ENCODE results near the gene C10orf120. TPM values are rescaled to one million over a fixed set of nuclear protein-coding genes. Genes with fewer than 3 reads are reported as not detected.

Gene C10orf120
- total and polyA plus RNA-seq, 10 donors, result not detected

- Histone ChIP-seq H3K4me1 (no peaks in the 10 kb centered on the region), H3K9me3 (no peaks in the 10 kb centered on the region), H3K27ac (no peak overlapping the region), H3K36me3 (no peaks in the 10 kb centered on the region), H3K4me3 (no peak overlapping the region), H3K27me3 (replicated peaks in 1 of 7) (peaks cover 0 to 12% (median 0%) of the 10 kb centered on the region in 7 donors)
- intact Hi-C loops (cut with DNase I; ENCODE audit: low total_unique reads), result no loop called here
- 80 to 91% (median 90%) methylated on average over 2 of the region's 2 CpGs for WGBS, 5 donors
- TF ChIP-seq POLR2AphosphoS5 (IDR thresholded peaks at IDR 0.05) (no peak), POLR2A (IDR thresholded peaks at IDR 0.05) (no peak), CTCF (IDR thresholded peaks at IDR 0.05 in 8 of 11, conservative IDR thresholded peaks at IDR 0.05 in 3 of 11) (no peak)
- no peak for DNase-seq
These were observed 41.0 kb upstream of the C10orf120 start for GRCh38 chr10:122740640-122741039.

- no peak overlapping the region for H3K4me3 ChIP-seq
- no peak for DNase-seq
- H3K9me3 ChIP-seq, result no peaks in the 10 kb centered on the region
- 92 to 96% (median 95%) methylated on average over 2 of the region's 2 CpGs for WGBS, 5 donors
- H3K36me3 ChIP-seq, result no peaks in the 10 kb centered on the region
- intact Hi-C loops (cut with DNase I; ENCODE audit: low total_unique reads), result no loop called here
- no peaks in the 10 kb centered on the region for H3K4me1 ChIP-seq
- H3K27ac ChIP-seq, result no peak overlapping the region
- H3K27me3 ChIP-seq (replicated peaks in 1 of 7), result peaks cover 0 to 3% (median 0%) of the 10 kb centered on the region in 7 donors
- no peak for TF ChIP-seq POLR2AphosphoS5 (IDR thresholded peaks at IDR 0.05)
- TF ChIP-seq CTCF (IDR thresholded peaks at IDR 0.05 in 8 of 11, conservative IDR thresholded peaks at IDR 0.05 in 3 of 11), result no peak
- TF ChIP-seq POLR2A (IDR thresholded peaks at IDR 0.05), result no peak
These were observed 38.4 kb upstream of the C10orf120 start for GRCh38 chr10:122738031-122738430.

- TF ChIP-seq POLR2A (IDR thresholded peaks at IDR 0.05) (no peak), POLR2AphosphoS5 (IDR thresholded peaks at IDR 0.05) (no peak), CTCF (IDR thresholded peaks at IDR 0.05 in 8 of 11, conservative IDR thresholded peaks at IDR 0.05 in 3 of 11) (no peak)
- no peak for DNase-seq
- H3K4me3 ChIP-seq, result no peak overlapping the region
- WGBS, 5 donors, result 83 to 92% (median 85%) methylated on average over 13 of the region's 13 CpGs
- no peak overlapping the region for H3K27ac ChIP-seq
- intact Hi-C loops (cut with DNase I; ENCODE audit: low total_unique reads), result no loop called here
- H3K36me3 ChIP-seq, result no peaks in the 10 kb centered on the region
- H3K4me1 ChIP-seq, result no peaks in the 10 kb centered on the region
- H3K9me3 ChIP-seq, result no peaks in the 10 kb centered on the region
- H3K27me3 ChIP-seq (replicated peaks in 1 of 7), result peaks cover 0 to 22% (median 2%) of the 10 kb centered on the region in 7 donors
These were observed 34.5 kb upstream of the C10orf120 start for GRCh38 chr10:122733931-122734665.

- H3K4me3 ChIP-seq, result no peak overlapping the region
- intact Hi-C loops (cut with DNase I; ENCODE audit: low total_unique reads), result no loop called here
- H3K27ac ChIP-seq, result no peak overlapping the region
- H3K9me3 ChIP-seq, result no peaks in the 10 kb centered on the region
- H3K4me1 ChIP-seq, result no peaks in the 10 kb centered on the region
- no peaks in the 10 kb centered on the region for H3K36me3 ChIP-seq
- WGBS, 5 donors, result 52 to 69% (median 56%) methylated on average over 2 of the region's 2 CpGs
- H3K27me3 ChIP-seq (replicated peaks in 1 of 7), result peaks cover 0 to 27% (median 3%) of the 10 kb centered on the region in 7 donors
- no peak for DNase-seq
- no peak for TF ChIP-seq POLR2A (IDR thresholded peaks at IDR 0.05)
- TF ChIP-seq POLR2AphosphoS5 (IDR thresholded peaks at IDR 0.05), result no peak
- no peak for TF ChIP-seq CTCF (IDR thresholded peaks at IDR 0.05 in 8 of 11, conservative IDR thresholded peaks at IDR 0.05 in 3 of 11)
These were observed 33.8 kb upstream of the C10orf120 start for GRCh38 chr10:122733443-122733842.
